Measurements from ENCODE around the gene AP3B1. TPM values are rescaled to one million over a fixed set of nuclear protein-coding genes. Genes with fewer than 3 reads are reported as not detected.

Gene AP3B1
- total RNA-seq, 1 donor from 2014 or later: 60.4 TPM

DNA sequence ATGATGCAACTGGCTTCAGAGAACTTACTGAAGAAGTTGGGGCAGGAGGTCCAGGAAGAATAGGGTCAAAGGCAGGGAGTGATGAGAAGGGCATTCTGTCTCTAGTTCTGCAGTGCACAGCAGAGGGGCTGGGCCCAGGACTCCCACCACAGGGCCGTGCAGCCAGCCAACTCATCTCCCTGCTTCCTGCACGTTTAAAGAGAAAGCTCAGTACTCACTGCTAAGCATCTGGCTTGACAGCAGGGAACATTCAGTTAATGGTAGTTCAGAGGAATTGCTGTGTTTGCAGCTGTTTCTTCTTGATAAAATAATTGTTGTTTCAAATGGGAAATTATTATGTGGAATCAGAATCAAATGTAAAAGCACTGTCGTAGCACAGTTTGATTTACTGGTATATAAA, 40.3 kb upstream of the AP3B1 start:
- Mint-ChIP-seq H3K27me3 (ENCODE audit: low read depth) (no peaks in the 10 kb centered on the region), H3K9me3 (ENCODE audit: low read depth) (peaks cover 14% of the 10 kb centered on the region), H3K36me3 (ENCODE audit: low read depth) (peaks cover 5% of the 10 kb centered on the region), H3K4me3 (ENCODE audit: unreplicated experiment) (no peak overlapping the region), H3K4me1 (ENCODE audit: low read depth) (no peaks in the 10 kb centered on the region), H3K27ac (ENCODE audit: unreplicated experiment) (no peak overlapping the region)
- DNase-seq (ENCODE audit: low spot score): no peak
- TF ChIP-seq, protein P1, sequence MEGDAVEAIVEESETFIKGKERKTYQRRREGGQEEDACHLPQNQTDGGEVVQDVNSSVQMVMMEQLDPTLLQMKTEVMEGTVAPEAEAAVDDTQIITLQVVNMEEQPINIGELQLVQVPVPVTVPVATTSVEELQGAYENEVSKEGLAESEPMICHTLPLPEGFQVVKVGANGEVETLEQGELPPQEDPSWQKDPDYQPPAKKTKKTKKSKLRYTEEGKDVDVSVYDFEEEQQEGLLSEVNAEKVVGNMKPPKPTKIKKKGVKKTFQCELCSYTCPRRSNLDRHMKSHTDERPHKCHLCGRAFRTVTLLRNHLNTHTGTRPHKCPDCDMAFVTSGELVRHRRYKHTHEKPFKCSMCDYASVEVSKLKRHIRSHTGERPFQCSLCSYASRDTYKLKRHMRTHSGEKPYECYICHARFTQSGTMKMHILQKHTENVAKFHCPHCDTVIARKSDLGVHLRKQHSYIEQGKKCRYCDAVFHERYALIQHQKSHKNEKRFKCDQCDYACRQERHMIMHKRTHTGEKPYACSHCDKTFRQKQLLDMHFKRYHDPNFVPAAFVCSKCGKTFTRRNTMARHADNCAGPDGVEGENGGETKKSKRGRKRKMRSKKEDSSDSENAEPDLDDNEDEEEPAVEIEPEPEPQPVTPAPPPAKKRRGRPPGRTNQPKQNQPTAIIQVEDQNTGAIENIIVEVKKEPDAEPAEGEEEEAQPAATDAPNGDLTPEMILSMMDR (IDR thresholded peaks at IDR 0.05): no peak

DNA sequence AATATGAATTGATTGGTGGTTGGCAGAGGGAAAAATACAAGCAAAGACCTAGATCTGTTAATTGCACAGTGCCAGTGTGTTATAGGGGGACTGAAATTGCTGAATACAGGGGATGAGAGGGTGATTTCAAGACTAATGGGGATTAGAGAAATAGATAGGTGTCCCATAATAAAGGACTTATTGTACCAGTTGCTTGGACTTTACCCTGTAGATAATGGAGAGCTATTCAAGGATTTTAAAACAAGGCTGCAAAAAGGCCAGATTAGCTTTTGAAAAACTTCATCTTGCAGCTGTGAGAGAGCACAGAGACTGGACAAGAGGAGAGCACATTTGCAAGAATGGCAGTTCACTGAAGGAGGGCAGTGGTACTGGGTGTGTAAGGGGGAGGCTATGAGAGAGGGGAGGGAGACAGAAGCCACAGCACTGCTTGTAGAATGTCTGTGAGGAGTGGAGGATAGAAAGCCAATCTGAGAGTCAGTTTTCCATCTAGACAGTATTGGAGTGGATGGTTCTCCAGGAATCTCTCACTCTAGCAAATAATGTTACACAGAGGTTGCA, 37.1 kb upstream of the AP3B1 start:
- peaks cover 4% of the 10 kb centered on the region for H3K9me3 Mint-ChIP-seq (ENCODE audit: low read depth)
- H3K4me3 Mint-ChIP-seq (ENCODE audit: unreplicated experiment): no peak overlapping the region
- no peak overlapping the region for H3K27ac Mint-ChIP-seq (ENCODE audit: unreplicated experiment)
- DNase-seq (ENCODE audit: low spot score): no peak
- TF ChIP-seq, protein P1 (IDR thresholded peaks at IDR 0.05): no peak
- H3K36me3 Mint-ChIP-seq (ENCODE audit: low read depth): no peaks in the 10 kb centered on the region
- H3K27me3 Mint-ChIP-seq (ENCODE audit: low read depth): no peaks in the 10 kb centered on the region
- H3K4me1 Mint-ChIP-seq (ENCODE audit: low read depth): peaks cover 5% of the 10 kb centered on the region

DNA sequence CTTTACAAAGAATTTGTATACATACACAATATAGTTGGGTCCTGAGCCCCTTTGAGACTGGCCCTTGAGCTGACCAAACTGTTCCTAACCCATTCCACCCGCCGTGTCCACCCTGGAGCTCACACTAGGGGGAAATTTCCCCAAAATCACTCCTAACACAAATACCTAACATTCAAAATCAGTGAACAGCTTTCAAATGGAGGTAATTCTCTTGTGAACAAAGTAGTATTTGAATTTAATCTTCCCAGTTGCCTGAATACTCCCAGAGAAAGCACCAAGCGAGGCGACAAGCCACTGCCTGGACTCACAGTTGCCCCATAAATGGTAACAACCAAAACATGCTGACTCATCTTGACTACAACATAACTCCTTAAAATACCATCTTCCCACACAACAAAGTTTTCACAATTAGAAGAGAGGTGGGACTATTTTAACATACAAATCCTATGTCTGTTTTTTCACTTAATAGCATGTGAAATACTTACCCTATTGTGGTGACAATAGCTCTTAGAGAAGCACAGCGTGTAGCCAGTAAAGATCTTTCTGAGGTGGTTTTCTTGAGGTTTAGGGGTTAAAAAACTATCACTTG, 34.2 kb upstream of the AP3B1 start:
- DNase-seq (ENCODE audit: low spot score): no peak
- H3K9me3 Mint-ChIP-seq (ENCODE audit: low read depth): peaks cover 3% of the 10 kb centered on the region
- peaks cover 5% of the 10 kb centered on the region for H3K4me1 Mint-ChIP-seq (ENCODE audit: low read depth)
- H3K4me3 Mint-ChIP-seq (ENCODE audit: unreplicated experiment): no peak overlapping the region
- no peak overlapping the region for H3K27ac Mint-ChIP-seq (ENCODE audit: unreplicated experiment)
- no peaks in the 10 kb centered on the region for H3K27me3 Mint-ChIP-seq (ENCODE audit: low read depth)
- TF ChIP-seq, protein P1 (IDR thresholded peaks at IDR 0.05): no peak
- H3K36me3 Mint-ChIP-seq (ENCODE audit: low read depth): no peaks in the 10 kb centered on the region

DNA sequence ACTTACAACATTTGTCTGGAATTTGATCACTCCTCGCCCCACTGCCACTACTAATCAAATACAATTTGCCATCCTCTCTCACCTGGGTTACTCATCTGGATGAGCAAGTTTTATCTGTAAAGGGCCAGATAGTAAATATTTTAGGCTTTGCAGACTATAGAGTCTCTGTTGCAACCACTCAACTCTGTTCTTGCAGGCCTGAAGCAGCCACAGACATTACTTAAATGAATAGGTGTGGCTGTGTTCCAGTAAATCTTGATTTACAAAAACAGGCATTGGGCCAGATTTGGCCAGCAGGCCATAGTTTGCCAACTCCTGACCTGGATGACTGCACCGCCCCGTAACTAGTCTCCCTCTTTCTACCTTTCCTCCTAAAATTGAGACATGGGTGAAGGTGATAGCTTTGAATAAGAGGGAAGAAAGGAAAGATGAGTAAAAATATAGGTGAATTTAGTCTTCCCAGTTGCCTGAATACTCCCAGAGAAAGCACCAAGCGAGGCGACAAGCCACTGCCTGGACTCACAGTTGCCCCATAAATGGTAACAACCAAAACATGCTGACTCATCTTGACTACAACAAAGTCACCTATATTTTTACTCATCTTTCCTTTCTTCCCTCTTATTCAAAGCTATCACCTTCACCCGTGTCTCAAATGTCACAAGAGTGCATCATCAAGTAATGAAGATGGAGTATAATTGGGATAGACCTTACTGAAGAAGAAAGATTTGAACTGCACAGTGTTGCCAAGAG, 33.4 kb upstream of the AP3B1 start:
- Mint-ChIP-seq H3K27ac (ENCODE audit: unreplicated experiment) (no peak overlapping the region), H3K4me3 (ENCODE audit: unreplicated experiment) (no peak overlapping the region), H3K9me3 (ENCODE audit: low read depth) (peaks cover 3% of the 10 kb centered on the region), H3K36me3 (ENCODE audit: low read depth) (no peaks in the 10 kb centered on the region), H3K4me1 (ENCODE audit: low read depth) (peaks cover 5% of the 10 kb centered on the region), H3K27me3 (ENCODE audit: low read depth) (no peaks in the 10 kb centered on the region)
- TF ChIP-seq, protein P1 (IDR thresholded peaks at IDR 0.05): no peak
- DNase-seq (ENCODE audit: low spot score): no peak

DNA sequence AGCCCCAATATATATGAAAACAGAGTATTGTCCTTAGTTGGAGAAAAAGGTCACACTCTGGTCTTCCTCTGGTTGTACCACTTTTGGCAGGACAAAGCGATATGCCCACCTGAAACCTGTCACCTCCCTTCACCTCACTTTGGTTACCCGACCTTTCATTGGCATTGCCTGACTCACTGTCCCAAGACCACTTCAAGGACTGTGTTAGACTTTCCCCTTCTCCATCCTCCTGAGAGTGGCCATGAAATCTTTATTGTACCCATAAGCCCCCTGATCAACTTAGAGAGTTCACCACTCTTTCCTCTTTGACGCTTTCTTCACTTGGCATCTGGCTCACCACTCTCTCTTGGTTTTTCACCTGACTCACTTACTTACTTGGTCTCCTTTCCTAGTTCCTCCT, 32.4 kb upstream of the AP3B1 start:
- no peak overlapping the region for H3K4me3 Mint-ChIP-seq (ENCODE audit: unreplicated experiment)
- peaks cover 5% of the 10 kb centered on the region for H3K4me1 Mint-ChIP-seq (ENCODE audit: low read depth)
- H3K27ac Mint-ChIP-seq (ENCODE audit: unreplicated experiment): no peak overlapping the region
- DNase-seq (ENCODE audit: low spot score): no peak
- H3K9me3 Mint-ChIP-seq (ENCODE audit: low read depth): peaks cover 3% of the 10 kb centered on the region
- TF ChIP-seq, protein P1 (IDR thresholded peaks at IDR 0.05): no peak
- H3K36me3 Mint-ChIP-seq (ENCODE audit: low read depth): no peaks in the 10 kb centered on the region
- no peaks in the 10 kb centered on the region for H3K27me3 Mint-ChIP-seq (ENCODE audit: low read depth)
